GM04503 (cell line): ENCODE results near the gene NMNAT2.
A peak's percentile ranks its signal among the peaks of the same experiment; 100 is the strongest.
"Not testable (repeated sequence)": the region's sequence is repeated elsewhere in the genome, so short reads cannot be mapped to it uniquely, and the experiment has no call there.

Experiments
- DNase-seq: peaks from one replicate; pipeline ENCODE4 v3.0.0-alpha.2; 2012; ENCODE audit warnings: low read depth

The NMNAT2 gene

GRCh38 chr1:183259924-183260323 lies 158.3 kb downstream of the NMNAT2 start:
- no peak for DNase-seq

GRCh38 chr1:183255073-183255472 lies 163.1 kb downstream of the NMNAT2 start:
- no peak for DNase-seq

- no peak for DNase-seq
These were observed 166.2 kb downstream of the NMNAT2 start for GRCh38 chr1:183251959-183252450.

GRCh38 chr1:183251101-183251958 lies 166.8 kb downstream of the NMNAT2 start:
- no peak for DNase-seq

- DNase-seq: no peak
These were observed 168.2 kb downstream of the NMNAT2 start for GRCh38 chr1:183249941-183250452.

GRCh38 chr1:183248989-183249691 lies 169.0 kb downstream of the NMNAT2 start:
- no peak for DNase-seq

- DNase-seq: no peak
These were observed 170.2 kb downstream of the NMNAT2 start for GRCh38 chr1:183247931-183248330.

GRCh38 chr1:183247484-183247883 lies 170.7 kb downstream of the NMNAT2 start:
- no peak for DNase-seq

- no peak for DNase-seq
These were observed 171.1 kb downstream of the NMNAT2 start for GRCh38 chr1:183247066-183247465.

- DNase-seq: no peak
These were observed 171.7 kb downstream of the NMNAT2 start for GRCh38 chr1:183246436-183246835.

- no peak for DNase-seq
These were observed 172.8 kb downstream of the NMNAT2 start for GRCh38 chr1:183245357-183245756.

GRCh38 chr1:183244466-183244865 lies 173.7 kb downstream of the NMNAT2 start:
- DNase-seq: peak; percentile 90

- no peak for DNase-seq
These were observed 174.8 kb downstream of the NMNAT2 start for GRCh38 chr1:183243161-183244050.

GRCh38 chr1:183242556-183242955 lies 175.6 kb downstream of the NMNAT2 start:
- DNase-seq: no peak

GRCh38 chr1:183241471-183241870 lies 176.7 kb downstream of the NMNAT2 start:
- peak; percentile 77 for DNase-seq

GRCh38 chr1:183240853-183241252 lies 177.3 kb downstream of the NMNAT2 start:
- DNase-seq: not testable (repeated sequence)

GRCh38 chr1:183240526-183240825 lies 177.7 kb downstream of the NMNAT2 start:
- no peak for DNase-seq

- no peak for DNase-seq
These were observed 178.2 kb downstream of the NMNAT2 start for GRCh38 chr1:183239793-183240525.

- no peak for DNase-seq
These were observed 178.9 kb downstream of the NMNAT2 start for GRCh38 chr1:183239220-183239742.

GRCh38 chr1:183238071-183238470 lies 180.1 kb downstream of the NMNAT2 start:
- no peak for DNase-seq

- DNase-seq: no peak
These were observed 181.1 kb downstream of the NMNAT2 start for GRCh38 chr1:183237046-183237445.
